HEK293 (cell line): ENCODE results near the gene DENND1A.
A peak's percentile ranks its signal among the peaks of the same experiment; 100 is the strongest.

Experiments used
- CTCF ChIA-PET: fragments of 350-600 bp; formaldehyde crosslinking; extraction: SDS; loops from one replicate; lab custom pipeline; 2021; ENCODE audit warnings: antibody characterized with exemption; lab: Yijun Ruan, JAX
- POLR2A ChIA-PET: fragments of 300-600 bp; formaldehyde crosslinking; extraction: SDS; loops from one replicate; lab custom pipeline; 2020; ENCODE audit warnings: antibody characterized with exemption, inconsistent platforms; lab: Yijun Ruan, JAX
- H3K27ac ChIP-seq: fragments of 200-500 bp; sonication (Bioruptor generic); 2 replicates; pipeline ENCODE4 v1.5.1; 2014; ENCODE audit warnings: low read depth, low read length, control low read depth, inconsistent platforms; ENCODE audit errors: extremely low read depth
- H3K36me3 ChIP-seq, 2 experiments: fragments of 200-500 bp in 1 of 2; sonication (Bioruptor generic) in 1 of 2; 1 replicate in 1 of 2; 2 replicates in 1 of 2; pipeline ENCODE4 v1.5.1; 2014 to 2017; ENCODE audit warnings: inconsistent platforms in 2 of 2, low read length in 2 of 2; ENCODE audit not compliant: control insufficient read depth in 2 of 2, insufficient read depth in 1 of 2
- H3K4me1 ChIP-seq: fragments of 200-500 bp; sonication (Bioruptor generic); 2 replicates; pipeline ENCODE4 v1.5.1; 2014; ENCODE audit warnings: mild to moderate bottlenecking, low read length, inconsistent platforms; ENCODE audit not compliant: control insufficient read depth, insufficient read depth
- H3K4me3 ChIP-seq: 2 replicates; pipeline ENCODE4 v1.5.1; 2011; ENCODE audit warnings: low read depth, mild to moderate bottlenecking, control low read depth, low read length, moderate library complexity
- H3K9me3 ChIP-seq: fragments of 200-500 bp; sonication (Bioruptor generic); 2 replicates; pipeline ENCODE4 v1.5.1; 2014; ENCODE audit warnings: low read depth, low read length, inconsistent platforms; ENCODE audit not compliant: control insufficient read depth, insufficient read depth
- ATF2 ChIP-seq: fragments of 450-650 bp; formaldehyde crosslinking; IDR thresholded peaks from 2 replicates; pipeline ENCODE4 v1.5.1; 2016; ENCODE audit warnings: missing biosample characterization, missing genetic modification characterization, low read depth
- GFI1B ChIP-seq: fragments of 450-650 bp; formaldehyde crosslinking; IDR thresholded peaks from 2 replicates; pipeline ENCODE4 v1.5.1; 2016; ENCODE audit warnings: missing biosample characterization, missing genetic modification characterization
- GLIS1 ChIP-seq: fragments of 450-650 bp; formaldehyde crosslinking; IDR thresholded peaks from 2 replicates; pipeline ENCODE4 v1.5.1; 2016; ENCODE audit warnings: missing biosample characterization, missing genetic modification characterization
- KLF8 ChIP-seq: fragments of 450-650 bp; formaldehyde crosslinking; IDR thresholded peaks from 2 replicates; pipeline ENCODE4 v1.5.1; 2016; ENCODE audit warnings: missing biosample characterization, missing genetic modification characterization
- KLF9 ChIP-seq: fragments of 450-650 bp; formaldehyde crosslinking; IDR thresholded peaks from 2 replicates; pipeline ENCODE4 v1.5.1; 2016; ENCODE audit warnings: missing biosample characterization, missing genetic modification characterization, low read depth
- OVOL3 ChIP-seq: fragments of 450-650 bp; formaldehyde crosslinking; IDR thresholded peaks from 2 replicates; pipeline ENCODE4 v1.5.1; 2016; ENCODE audit warnings: missing biosample characterization, missing genetic modification characterization
- SETDB1 ChIP-seq: IDR thresholded peaks from one replicate; pipeline ENCODE4 v1.6.1; 2017; ENCODE audit warnings: mild to moderate bottlenecking, low read length, moderate library complexity, mixed read lengths; ENCODE audit not compliant: insufficient read length
- TRIM28 ChIP-seq: IDR thresholded peaks from 2 replicates; pipeline ENCODE4 v1.6.1; 2011; ENCODE audit warnings: low read length, control low read depth, borderline replicate concordance
- ZBTB1 ChIP-seq: fragments of 450-650 bp; formaldehyde crosslinking; IDR thresholded peaks from 2 replicates; pipeline ENCODE4 v1.5.1; 2016; ENCODE audit warnings: missing biosample characterization, missing genetic modification characterization
- ZBTB6 ChIP-seq: fragments of 450-650 bp; formaldehyde crosslinking; IDR thresholded peaks from 2 replicates; pipeline ENCODE4 v1.5.1; 2017; ENCODE audit warnings: missing biosample characterization, missing genetic modification characterization
- ZBTB8A ChIP-seq: fragments of 450-650 bp; formaldehyde crosslinking; IDR thresholded peaks from 2 replicates; pipeline ENCODE4 v1.5.1; 2016; ENCODE audit warnings: missing biosample characterization, missing genetic modification characterization
- ZFHX2 ChIP-seq: fragments of 450-650 bp; formaldehyde crosslinking; conservative IDR thresholded peaks from 2 replicates; pipeline ENCODE4 v1.5.1; 2016; ENCODE audit warnings: missing biosample characterization, missing genetic modification characterization
- ZNF112 ChIP-seq: fragments of 450-650 bp; formaldehyde crosslinking; IDR thresholded peaks from 2 replicates; pipeline ENCODE4 v1.5.0; 2017; ENCODE audit warnings: missing biosample characterization, missing genetic modification characterization
- ZNF174 ChIP-seq: fragments of 450-650 bp; formaldehyde crosslinking; IDR thresholded peaks from 2 replicates; pipeline ENCODE4 v1.5.0; 2017; ENCODE audit warnings: missing biosample characterization, mild to moderate bottlenecking, missing genetic modification characterization
- ZNF24 ChIP-seq: fragments of 450-650 bp; formaldehyde crosslinking; IDR thresholded peaks from 2 replicates; pipeline ENCODE4 v1.5.1; 2016; ENCODE audit warnings: missing biosample characterization, missing genetic modification characterization
- ZNF274 ChIP-seq, 2 experiments: fragments of 200-500 bp in 1 of 2; fragments of 450-650 bp in 1 of 2; sonication (Bioruptor generic) in 1 of 2; formaldehyde crosslinking in 1 of 2; IDR thresholded peaks; 2 replicates each; pipeline versions ENCODE4 v1.5.1 to v1.6.1; 2014 to 2016; ENCODE audit warnings: borderline replicate concordance in 1 of 2, inconsistent platforms in 1 of 2, low read length in 1 of 2, missing biosample characterization in 1 of 2, missing genetic modification characterization in 1 of 2
- ZNF324 ChIP-seq: fragments of 450-650 bp; formaldehyde crosslinking; IDR thresholded peaks from 2 replicates; pipeline ENCODE4 v1.5.1; 2016; ENCODE audit warnings: missing biosample characterization, missing genetic modification characterization
- ZNF335 ChIP-seq: fragments of 450-650 bp; formaldehyde crosslinking; conservative IDR thresholded peaks from 2 replicates; pipeline ENCODE4 v1.5.1; 2016; ENCODE audit warnings: missing biosample characterization, missing genetic modification characterization
- ZNF366 ChIP-seq: fragments of 450-650 bp; formaldehyde crosslinking; conservative IDR thresholded peaks from 2 replicates; pipeline ENCODE4 v1.5.1; 2016; ENCODE audit warnings: missing biosample characterization, missing genetic modification characterization
- ZNF394 ChIP-seq: fragments of 450-650 bp; formaldehyde crosslinking; IDR thresholded peaks from 2 replicates; pipeline ENCODE4 v1.5.1; 2016; ENCODE audit warnings: missing biosample characterization, missing genetic modification characterization, mild to moderate bottlenecking, moderate library complexity, borderline replicate concordance
- ZNF473 ChIP-seq: fragments of 450-650 bp; formaldehyde crosslinking; IDR thresholded peaks from 2 replicates; pipeline ENCODE4 v1.5.1; 2017; ENCODE audit warnings: missing biosample characterization, missing genetic modification characterization
- ZNF510 ChIP-seq: fragments of 450-650 bp; formaldehyde crosslinking; IDR thresholded peaks from 2 replicates; pipeline ENCODE4 v1.5.1; 2018; ENCODE audit warnings: mild to moderate bottlenecking, missing genetic modification characterization, missing biosample characterization; ENCODE audit not compliant: insufficient replicate concordance
- ZNF621 ChIP-seq: fragments of 450-650 bp; formaldehyde crosslinking; IDR thresholded peaks from 2 replicates; pipeline ENCODE4 v1.5.1; 2017; ENCODE audit warnings: missing biosample characterization, missing genetic modification characterization
- ZNF658 ChIP-seq: fragments of 450-650 bp; formaldehyde crosslinking; IDR thresholded peaks from 2 replicates; pipeline ENCODE4; 2016; ENCODE audit warnings: missing biosample characterization, missing genetic modification characterization
- ZNF692 ChIP-seq: fragments of 450-650 bp; formaldehyde crosslinking; IDR thresholded peaks from 2 replicates; pipeline ENCODE4 v1.5.1; 2016; ENCODE audit warnings: missing biosample characterization, missing genetic modification characterization
- ZNF791 ChIP-seq: fragments of 450-650 bp; formaldehyde crosslinking; IDR thresholded peaks from 2 replicates; pipeline ENCODE4 v1.5.1; 2016; ENCODE audit warnings: missing biosample characterization, missing genetic modification characterization
- ZNF837 ChIP-seq: fragments of 450-650 bp; formaldehyde crosslinking; IDR thresholded peaks from 2 replicates; pipeline ENCODE4 v1.5.1; 2016; ENCODE audit warnings: missing biosample characterization, missing genetic modification characterization
- ZSCAN18 ChIP-seq: fragments of 450-650 bp; formaldehyde crosslinking; IDR thresholded peaks from 2 replicates; pipeline ENCODE4 v1.5.1; 2016; ENCODE audit warnings: missing biosample characterization, missing genetic modification characterization

DENND1A gene

GRCh38 chr9:123825342-123826060 is 104.4 kb downstream of the DENND1A start (continued):
- TF ChIP-seq ZNF366 (tag by site-specific recombination) = 0 out of 2 replicates have a peak, but pooled peaks have one; percentile 11
- no peak for TF ChIP-seq TRIM28
- TF ChIP-seq ZNF335 (tag by site-specific recombination) = 0 out of 2 replicates have a peak, but pooled peaks have one; percentile 16
- TF ChIP-seq GLIS1 (tag by site-specific recombination) = no peak
- 0 out of 2 replicates have a peak, but pooled peaks have one; percentile 19 for TF ChIP-seq ATF2 (tag by site-specific recombination)
- TF ChIP-seq ZNF324 (tag by site-specific recombination) = no peak
- no peak for TF ChIP-seq ZNF24 (tag by site-specific recombination)

- no peak overlapping the region for H3K27ac ChIP-seq
- CTCF ChIA-PET = interaction anchor here (0.6 to 1.1 kb wide), 2 partner anchors 26 to 505 kb away, joined by 3 read pairs; no protein-coding TSS in a partner anchor
- TF ChIP-seq ZNF791 (tag by site-specific recombination) (no peak), ZBTB6 (no peak), ZNF473 (tag by site-specific recombination) (no peak), ZNF274 (IDR thresholded peaks at IDR 0.05; ENCODE audit: low read length) (no peak), ZNF274 (tag by site-specific recombination; IDR thresholded peaks at IDR 0.05; ENCODE audit: borderline replicate concordance) (no peak), ZBTB8A (tag by site-specific recombination) (no peak), OVOL3 (tag by site-specific recombination) (no peak), ZBTB1 (no peak), ZNF837 (tag by site-specific recombination) (no peak), ZSCAN18 (tag by site-specific recombination) (no peak), ZFHX2 (tag by site-specific recombination) (no peak)
- H3K4me1 ChIP-seq = no peaks in the 10 kb centered on the region
- H3K4me3 ChIP-seq = no peak overlapping the region
- H3K9me3 ChIP-seq = no peaks in the 10 kb centered on the region
- H3K36me3 ChIP-seq = no peaks in the 10 kb centered on the region
- POLR2A ChIA-PET = no interaction called here
Measured at GRCh38 chr9:123823194-123823947, 106.6 kb downstream of the DENND1A start.

- no peak overlapping the region for H3K4me3 ChIP-seq
- ChIA-PET CTCF (interaction anchor here (0.6 kb wide), 2 partner anchors 85 to 216 kb away, joined by 3 to 4 read pairs; no protein-coding TSS in a partner anchor), POLR2A (no interaction called here)
- no peaks in the 10 kb centered on the region for H3K9me3 ChIP-seq
- H3K27ac ChIP-seq = no peak overlapping the region
- no peaks in the 10 kb centered on the region for H3K36me3 ChIP-seq
- peaks cover under 1% of the 10 kb centered on the region; the same call in 1 of the 2 replicates for H3K4me1 ChIP-seq
- TF ChIP-seq KLF8 (tag by site-specific recombination) (no peak), ZNF692 (tag by site-specific recombination) (no peak), KLF9 (tag by site-specific recombination) (no peak), ZNF112 (tag by site-specific recombination) (no peak), GFI1B (no peak), ZNF394 (tag by site-specific recombination) (no peak), SETDB1 (no peak), ZNF837 (tag by site-specific recombination) (no peak), ZNF174 (tag by site-specific recombination) (no peak), ZNF510 (tag by site-specific recombination) (no peak), ZNF621 (tag by site-specific recombination) (no peak), ZNF658 (tag by site-specific recombination) (no peak)
Measured at GRCh38 chr9:123821619-123822018, 108.3 kb downstream of the DENND1A start.
